Esophagus (tissue), 2 donors: Measurements from ENCODE around the gene TTC34. TPM values are rescaled to one million over a fixed set of nuclear protein-coding genes. Genes with fewer than 3 reads are reported as not detected.

Source experiments
- H3K27ac ChIP-seq, 2 donors: one replicate each; pipeline ENCODE4 v1.5.1; 2013; ENCODE audit warnings: low read depth in 2 of 2, mild to moderate bottlenecking in 2 of 2, inconsistent platforms in 1 of 2, low read length in 1 of 2, moderate library complexity in 1 of 2
- H3K27me3 ChIP-seq, 2 donors: one replicate each; pipeline ENCODE4 v1.6.1; 2013; ENCODE audit warnings: low read length in 2 of 2, control low read depth in 1 of 2, mild to moderate bottlenecking in 1 of 2; ENCODE audit not compliant: insufficient read depth in 2 of 2, control insufficient read depth in 1 of 2
- H3K36me3 ChIP-seq, 2 donors: one replicate each; pipeline ENCODE4 v1.6.1; 2013; ENCODE audit warnings: low read length in 1 of 2; ENCODE audit not compliant: control insufficient read depth in 2 of 2, insufficient read depth in 2 of 2
- H3K4me1 ChIP-seq, 2 donors: one replicate each; pipeline ENCODE4 v1.6.1; 2013; ENCODE audit warnings: low read length in 1 of 2; ENCODE audit not compliant: control insufficient read depth in 2 of 2, insufficient read depth in 2 of 2
- H3K4me3 ChIP-seq, 2 donors: one replicate each; pipeline ENCODE4 v1.5.1; 2013; ENCODE audit warnings: low read length in 2 of 2, mild to moderate bottlenecking in 2 of 2, low read depth in 1 of 2, moderate library complexity in 1 of 2
- H3K9me3 ChIP-seq, 2 donors: one replicate each; pipeline ENCODE4 v1.6.1; 2013; ENCODE audit warnings: mild to moderate bottlenecking in 2 of 2, low read depth in 1 of 2, low read length in 1 of 2, moderate library complexity in 1 of 2; ENCODE audit not compliant: control insufficient read depth in 2 of 2, insufficient read depth in 1 of 2
- WGBS, 2 donors: extraction: QIAGEN DNeasy Blood & Tissue Kit; methylation state at CpG; one replicate each; pipeline ENCODE4 v1.1.7; 2013; 5-methylcytosine and 5-hydroxymethylcytosine counted together
- polyA plus RNA-seq, 2 donors: library from polyadenylated mRNA; stranded (reverse); fragments of 200-250 nt; gene quantifications; one replicate each; pipeline ENCODE4 v1.2.3, GENCODE V29; 2013
- donor health status: healthy with polysubstance abuse.
- donor health status: Bipolar disorder and iron deficiency.

Gene TTC34
- polyA plus RNA-seq, 2 donors = 0.02 to 0.20 TPM

GRCh38 chr1:2632561-2633361 is 168.7 kb downstream of the TTC34 start, which contains the start of gene MMEL1:
Gene MMEL1 (minus strand): TSS chr1:2633016. CDS start chr1:2629484, 3,532 bp downstream.
- Histone ChIP-seq H3K27ac (no peak within 1 kb of the TSS), H3K4me1 (peaks cover 0 to 3% of the 10 kb centered on the region in 2 donors), H3K27me3 (peaks cover 0 to 13% of the 10 kb centered on the region in 2 donors), H3K4me3 (no peak within 1 kb of the TSS), H3K36me3 (no peaks in the 10 kb centered on the region), H3K9me3 (peaks cover 9 to 21% of the 10 kb centered on the region in 2 donors)
- 63 to 68% methylated on average over 16 of the region's 16 CpGs for WGBS, 2 donors

GRCh38 chr1:2632051-2632430 is 169.5 kb downstream of the TTC34 start:
- WGBS, 2 donors = 42 to 49% methylated on average over 8 of the region's 8 CpGs
- Histone ChIP-seq H3K4me3 (no peak overlapping the region), H3K9me3 (peaks cover 5 to 17% of the 10 kb centered on the region in 2 donors), H3K27me3 (peaks cover 0 to 15% of the 10 kb centered on the region in 2 donors), H3K36me3 (no peaks in the 10 kb centered on the region), H3K27ac (no peak overlapping the region), H3K4me1 (peaks cover 0 to 3% of the 10 kb centered on the region in 2 donors)

- Histone ChIP-seq H3K4me1 (peaks cover 0 to 3% of the 10 kb centered on the region in 2 donors), H3K27me3 (peaks cover 0 to 15% of the 10 kb centered on the region in 2 donors), H3K9me3 (peaks cover 0 to 13% of the 10 kb centered on the region in 2 donors), H3K4me3 (no peak overlapping the region), H3K27ac (no peak overlapping the region), H3K36me3 (no peaks in the 10 kb centered on the region)
- WGBS, 2 donors = 63 to 71% methylated on average over 24 of the region's 24 CpGs
These were observed 170.1 kb downstream of the TTC34 start for GRCh38 chr1:2631136-2632050.

- 93 to 94% methylated on average over 35 of the region's 35 CpGs for WGBS, 2 donors
- peaks cover 0 to 11% of the 10 kb centered on the region in 2 donors for H3K9me3 ChIP-seq
- no peak overlapping the region for H3K4me3 ChIP-seq
- H3K27ac ChIP-seq = no peak overlapping the region
- no peaks in the 10 kb centered on the region for H3K36me3 ChIP-seq
- peaks cover 0 to 15% of the 10 kb centered on the region in 2 donors for H3K27me3 ChIP-seq
- peaks cover 0 to 3% of the 10 kb centered on the region in 2 donors for H3K4me1 ChIP-seq
These were observed 170.9 kb downstream of the TTC34 start for GRCh38 chr1:2630498-2631135.

DNA sequence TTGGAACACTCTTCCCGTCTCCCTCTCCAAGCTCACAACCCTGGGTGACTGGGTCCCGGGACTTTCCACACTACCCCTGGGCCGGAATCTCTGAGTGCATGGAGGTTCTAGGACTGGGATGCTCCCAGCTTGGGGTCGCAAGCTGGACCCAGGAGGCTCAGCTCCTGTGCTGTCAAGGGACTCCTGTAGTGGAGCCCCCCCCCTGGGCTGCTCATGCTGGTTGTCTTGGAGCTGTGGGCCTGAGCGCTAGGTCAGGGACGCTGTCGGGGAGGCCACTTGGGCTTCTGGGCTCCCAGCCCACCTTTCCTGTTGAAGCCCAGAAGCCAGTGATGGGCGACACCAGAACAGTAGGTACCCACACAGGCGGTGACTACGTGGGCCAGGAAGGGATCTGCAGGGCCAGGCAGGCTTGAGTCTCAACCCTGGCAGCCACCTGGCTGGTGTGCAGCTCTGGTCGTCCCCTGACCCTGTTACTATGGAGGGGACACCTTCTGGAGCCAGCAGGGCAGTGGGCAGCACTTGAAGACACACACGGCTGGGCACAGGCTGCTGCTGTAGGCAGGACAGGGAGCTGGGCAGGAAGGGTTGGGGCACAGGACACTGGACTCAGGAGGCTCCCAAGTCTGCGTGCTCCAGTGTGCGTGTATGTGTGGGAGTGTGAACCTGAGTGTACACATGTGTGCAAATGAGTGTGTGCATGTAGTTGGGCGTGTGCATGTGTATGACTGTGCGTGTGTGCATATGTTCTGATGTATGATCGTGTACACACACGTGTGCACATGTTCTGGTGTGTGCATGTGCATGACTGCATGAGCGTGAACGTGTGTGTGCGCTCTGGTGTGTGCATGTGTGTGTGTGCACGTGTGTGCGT is 171.6 kb downstream of the TTC34 start:
- Histone ChIP-seq H3K9me3 (peaks cover 0 to 11% of the 10 kb centered on the region in 2 donors), H3K36me3 (no peaks in the 10 kb centered on the region), H3K4me1 (peaks cover 0 to 3% of the 10 kb centered on the region in 2 donors), H3K27me3 (peaks cover 0 to 15% of the 10 kb centered on the region in 2 donors), H3K4me3 (no peak overlapping the region), H3K27ac (no peak overlapping the region)
- WGBS, 2 donors = 82% methylated on average over 23 of the region's 23 CpGs

DNA sequence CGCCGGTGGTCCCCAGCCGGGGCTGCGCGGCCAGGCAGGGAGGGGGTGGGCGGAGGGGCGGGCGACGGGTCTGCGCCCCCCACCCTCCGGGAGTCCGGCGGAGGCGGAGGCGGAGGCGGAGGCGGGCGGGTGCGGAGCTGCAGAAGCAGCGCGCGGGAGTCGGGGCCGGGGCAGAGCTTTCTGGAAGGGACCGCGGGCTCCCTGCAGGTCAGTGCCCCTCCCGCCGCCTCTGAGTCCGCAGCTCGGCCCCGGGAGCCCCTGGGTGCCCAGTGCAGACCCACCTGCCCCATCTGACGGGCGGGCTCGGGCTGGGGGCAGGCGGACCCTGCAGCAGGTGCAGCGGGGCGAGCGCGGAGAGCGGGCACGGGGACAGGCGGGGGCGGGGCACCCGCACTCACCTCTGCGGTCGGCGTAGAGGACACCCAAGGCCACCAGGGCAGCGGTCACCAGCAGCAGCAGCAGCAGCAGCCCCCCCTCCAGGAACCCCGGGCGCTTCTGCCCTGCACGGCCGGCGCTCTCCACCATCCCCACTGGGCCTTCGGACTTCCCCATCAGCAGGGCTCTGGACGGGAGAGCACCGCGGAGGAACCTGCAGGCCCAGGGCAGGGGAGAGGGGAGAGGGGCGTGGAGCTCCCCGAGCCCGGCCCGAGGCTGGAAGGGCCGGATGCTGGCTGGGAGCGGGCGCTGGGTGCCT is 172.4 kb downstream of the TTC34 start:
- Histone ChIP-seq H3K27me3 (peaks cover 0 to 15% of the 10 kb centered on the region in 2 donors), H3K4me1 (peaks cover 0 to 3% of the 10 kb centered on the region in 2 donors), H3K27ac (no peak overlapping the region), H3K4me3 (no peak overlapping the region), H3K36me3 (no peaks in the 10 kb centered on the region), H3K9me3 (peaks cover 0 to 11% of the 10 kb centered on the region in 2 donors)
- WGBS, 2 donors = 4% methylated on average over 40 to 64 of the region's 64 CpGs

- no peak overlapping the region for H3K27ac ChIP-seq
- peaks cover 0 to 3% of the 10 kb centered on the region in 2 donors for H3K4me1 ChIP-seq
- H3K4me3 ChIP-seq = no peak overlapping the region
- WGBS, 2 donors = 8% methylated on average over 43 to 46 of the region's 46 CpGs
- H3K9me3 ChIP-seq = peaks cover 0 to 11% of the 10 kb centered on the region in 2 donors
- no peaks in the 10 kb centered on the region for H3K36me3 ChIP-seq
- peaks cover 0 to 15% of the 10 kb centered on the region in 2 donors for H3K27me3 ChIP-seq
These were observed 173.1 kb downstream of the TTC34 start for GRCh38 chr1:2628191-2628932.

- peaks cover 0 to 15% of the 10 kb centered on the region in 2 donors for H3K27me3 ChIP-seq
- peaks cover 0 to 11% of the 10 kb centered on the region in 2 donors for H3K9me3 ChIP-seq
- 22 to 28% methylated on average over 6 of the region's 6 CpGs for WGBS, 2 donors
- no peak overlapping the region for H3K27ac ChIP-seq
- no peak overlapping the region for H3K4me3 ChIP-seq
- no peaks in the 10 kb centered on the region for H3K36me3 ChIP-seq
- H3K4me1 ChIP-seq = peaks cover 0 to 3% of the 10 kb centered on the region in 2 donors
These were observed 173.7 kb downstream of the TTC34 start for GRCh38 chr1:2627746-2628145.
